NCI-H460 (cell line): Measurements from ENCODE around the gene EDARADD. TPM values are rescaled to one million over a fixed set of nuclear protein-coding genes. Genes with fewer than 3 reads are reported as not detected.
"Not testable (repeated sequence)": the region's sequence is repeated elsewhere in the genome, so short reads cannot be mapped to it uniquely, and the experiment has no call there.

Experiments used
- DNase-seq: peaks from one replicate; pipeline ENCODE4 v3.0.0-alpha.2; 2016; ENCODE audit warnings: low read depth; ENCODE audit errors: extremely low read depth
- total RNA-seq: library from RNA; depleted of rRNA; stranded (reverse); fragments of >200 nt; shearing (Covaris generic); gene quantifications from 2 replicates; pipeline ENCODE4 v1.2.3, GENCODE V29; 2014

The EDARADD gene
- total RNA-seq, 1 experiment from 2014 or later: 0.52 TPM

- DNase-seq: no peak
Measured at GRCh38 chr1:236426215-236426614, 32.1 kb downstream of the EDARADD start.

GRCh38 chr1:236429715-236430274 lies 35.7 kb downstream of the EDARADD start:
- DNase-seq: no peak

GRCh38 chr1:236433819-236434315 lies 39.8 kb downstream of the EDARADD start:
- DNase-seq: no peak

GRCh38 chr1:236438614-236439013 lies 44.5 kb downstream of the EDARADD start:
- DNase-seq: no peak

- DNase-seq: no peak
Measured at GRCh38 chr1:236440373-236440772, 46.3 kb downstream of the EDARADD start.

GRCh38 chr1:236450779-236451178 lies 56.7 kb downstream of the EDARADD start:
- DNase-seq: no peak

- DNase-seq: no peak
Measured at GRCh38 chr1:236451796-236452373, 57.8 kb downstream of the EDARADD start.

- no peak for DNase-seq
Measured at GRCh38 chr1:236455243-236455642, 61.2 kb downstream of the EDARADD start.

GRCh38 chr1:236457775-236458174 lies 63.7 kb downstream of the EDARADD start:
- no peak for DNase-seq

GRCh38 chr1:236458996-236459395 lies 64.9 kb downstream of the EDARADD start:
- no peak for DNase-seq

GRCh38 chr1:236460103-236460502 lies 66.0 kb downstream of the EDARADD start:
- DNase-seq: no peak

GRCh38 chr1:236464197-236464596 lies 70.1 kb downstream of the EDARADD start:
- DNase-seq: not testable (repeated sequence)

GRCh38 chr1:236465231-236465958 lies 71.3 kb downstream of the EDARADD start:
- DNase-seq: no peak

GRCh38 chr1:236465959-236466303 lies 71.8 kb downstream of the EDARADD start:
- no peak for DNase-seq

- no peak for DNase-seq
Measured at GRCh38 chr1:236467327-236467641, 73.2 kb downstream of the EDARADD start.

- no peak for DNase-seq
Measured at GRCh38 chr1:236468625-236469024, 74.5 kb downstream of the EDARADD start.

- DNase-seq: no peak
Measured at GRCh38 chr1:236469466-236469865, 75.4 kb downstream of the EDARADD start.

GRCh38 chr1:236471096-236471495 lies 77.0 kb downstream of the EDARADD start:
- DNase-seq: no peak

- DNase-seq: no peak
Measured at GRCh38 chr1:236471653-236472052, 77.6 kb downstream of the EDARADD start.

- no peak for DNase-seq
Measured at GRCh38 chr1:236472850-236473788, 79.0 kb downstream of the EDARADD start.

GRCh38 chr1:236476019-236476418 lies 81.9 kb downstream of the EDARADD start:
- DNase-seq: no peak
